Gastrocnemius medialis (tissue), 4 donors: Measurements from ENCODE around the gene SLC25A12. TPM values are rescaled to one million over a fixed set of nuclear protein-coding genes. Genes with fewer than 3 reads are reported as not detected.

Experiments used
- ATAC-seq, 2 donors: fragments of 150-250 bp; one replicate each; pipeline ENCODE4 v1.9.1; 2016
- DNase-seq, 2 donors: peaks; one replicate each; pipeline ENCODE4 v3.0.0-alpha.2; 2019
- H3K27ac ChIP-seq, 4 donors: fragments of 200-600 bp; sonication (generic); 1 replicate in 1 of 4; 2 replicates in 3 of 4; pipeline ENCODE4 v1.5.1; 2016 to 2018; ENCODE audit warnings: mild to moderate bottlenecking in 2 of 4, moderate library complexity in 1 of 4
- H3K27me3 ChIP-seq, 3 donors: fragments of 200-600 bp; sonication (generic) in 2 of 3; 1 replicate in 1 of 3; 2 replicates in 2 of 3; pipeline versions ENCODE4 v1.5.1 to v1.6.0; 2016 to 2019; ENCODE audit warnings: mild to moderate bottlenecking in 1 of 3, moderate library complexity in 1 of 3
- H3K36me3 ChIP-seq, 2 donors: fragments of 200-600 bp; sonication (generic) in 1 of 2; one replicate each; pipeline ENCODE4 v1.5.1; 2017 to 2018
- H3K4me1 ChIP-seq, 2 donors: fragments of 200-600 bp; sonication (generic) in 1 of 2; one replicate each; pipeline ENCODE4 v1.5.1; 2016 to 2017; ENCODE audit warnings: mild to moderate bottlenecking in 2 of 2
- H3K4me3 ChIP-seq, 4 donors: fragments of 200-600 bp; sonication (generic) in 3 of 4; 1 replicate in 1 of 4; 2 replicates in 3 of 4; pipeline ENCODE4 v1.5.1; 2016 to 2019; ENCODE audit warnings: mild to moderate bottlenecking in 2 of 4
- H3K9me3 ChIP-seq, 3 donors: fragments of 200-600 bp; sonication (generic) in 2 of 3; 1 replicate in 1 of 3; 2 replicates in 2 of 3; pipeline ENCODE4 v1.5.1; 2016 to 2019
- POLR2A ChIP-seq, 2 donors: fragments of 450-650 bp; IDR thresholded peaks; one replicate each; pipeline ENCODE4 v1.6.1; 2017; ENCODE audit warnings: antibody characterized with exemption in 2 of 2, mild to moderate bottlenecking in 2 of 2, moderate library complexity in 2 of 2
- in situ Hi-C, 4 donors: fragments of 200-750 bp; cut with MboI; loops; one replicate each; pipeline versions ENCODE4 v1.15.0 to v1.8.0; 2017; ENCODE audit warnings: low sequenced_read_pairs in 4 of 4
- intact Hi-C: fragments of 100-400 bp; cut with DNase I; formaldehyde crosslinking; loops from one replicate; pipeline ENCODE4 v1.15.1; 2023; ENCODE audit warnings: low total_unique reads
- total RNA-seq, 4 donors: library from RNA; depleted of rRNA; stranded (reverse); fragments of >200 nt; gene quantifications; one replicate each; pipeline versions ENCODE4 v1.1.0 to v1.2.3, GENCODE V29; 2016
- TF ChIP-seq, protein P1 (sequence below), 5 experiments: fragments of 450-650 bp in 3 of 5; fragments of 200-600 bp in 2 of 5; sonication (generic) in 2 of 5; IDR thresholded peaks in 4 of 5; conservative IDR thresholded peaks in 1 of 5; 1 replicate in 4 of 5; 2 replicates in 1 of 5; pipeline ENCODE4 v1.5.1; 2016 to 2019; ENCODE audit warnings: antibody characterized with exemption in 5 of 5, mild to moderate bottlenecking in 3 of 5, moderate library complexity in 3 of 5

The SLC25A12 gene, protein sequence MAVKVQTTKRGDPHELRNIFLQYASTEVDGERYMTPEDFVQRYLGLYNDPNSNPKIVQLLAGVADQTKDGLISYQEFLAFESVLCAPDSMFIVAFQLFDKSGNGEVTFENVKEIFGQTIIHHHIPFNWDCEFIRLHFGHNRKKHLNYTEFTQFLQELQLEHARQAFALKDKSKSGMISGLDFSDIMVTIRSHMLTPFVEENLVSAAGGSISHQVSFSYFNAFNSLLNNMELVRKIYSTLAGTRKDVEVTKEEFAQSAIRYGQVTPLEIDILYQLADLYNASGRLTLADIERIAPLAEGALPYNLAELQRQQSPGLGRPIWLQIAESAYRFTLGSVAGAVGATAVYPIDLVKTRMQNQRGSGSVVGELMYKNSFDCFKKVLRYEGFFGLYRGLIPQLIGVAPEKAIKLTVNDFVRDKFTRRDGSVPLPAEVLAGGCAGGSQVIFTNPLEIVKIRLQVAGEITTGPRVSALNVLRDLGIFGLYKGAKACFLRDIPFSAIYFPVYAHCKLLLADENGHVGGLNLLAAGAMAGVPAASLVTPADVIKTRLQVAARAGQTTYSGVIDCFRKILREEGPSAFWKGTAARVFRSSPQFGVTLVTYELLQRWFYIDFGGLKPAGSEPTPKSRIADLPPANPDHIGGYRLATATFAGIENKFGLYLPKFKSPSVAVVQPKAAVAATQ
- 10 to 100 TPM; 54.2 to 91.3 (median 79.0) TPM for total RNA-seq

DNA sequence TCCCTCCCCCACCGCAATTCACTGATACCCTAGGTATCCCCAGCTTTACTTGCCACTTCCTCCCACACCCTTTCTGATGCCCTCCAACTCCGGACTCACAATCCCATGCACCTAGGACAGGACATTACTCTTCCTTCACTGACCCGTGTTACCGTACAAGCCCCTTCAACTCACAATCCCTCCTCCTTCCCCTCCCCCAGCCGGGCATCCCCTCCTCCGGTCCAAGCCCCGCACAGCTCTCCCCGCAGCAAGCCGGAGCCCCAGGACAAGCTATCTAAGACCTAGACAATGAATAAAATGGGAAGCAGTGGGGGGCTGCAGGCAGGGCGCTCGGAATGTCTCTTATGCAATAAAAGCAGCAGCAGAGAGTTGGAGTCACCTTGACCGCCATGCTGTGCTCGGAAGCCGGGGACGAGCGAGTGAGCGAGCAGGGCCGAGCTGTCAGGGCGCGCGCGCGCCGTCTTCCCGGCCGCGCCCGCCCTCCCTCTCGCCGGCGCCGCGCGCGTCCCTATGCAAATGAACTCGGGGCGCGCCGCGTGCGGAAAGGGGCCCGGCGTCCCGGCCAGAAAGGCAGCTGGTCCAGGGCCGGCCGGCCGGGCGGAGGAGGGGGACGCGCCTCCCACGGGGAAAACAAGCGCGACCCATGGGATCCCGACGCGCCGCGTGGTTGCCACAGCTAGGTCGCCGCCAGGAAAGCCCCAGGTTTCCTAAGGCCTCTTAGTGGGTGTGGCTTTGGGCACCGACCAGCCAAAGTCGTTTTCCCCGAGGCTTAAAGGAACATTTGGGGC, at the start of gene SLC25A12:
SLC25A12 (minus strand) TSS at position 421 of the 788 bp plus-strand sequence; CDS start at position 391, 30 bp downstream.
- no peaks in the 10 kb centered on the region for H3K36me3 ChIP-seq

DNA sequence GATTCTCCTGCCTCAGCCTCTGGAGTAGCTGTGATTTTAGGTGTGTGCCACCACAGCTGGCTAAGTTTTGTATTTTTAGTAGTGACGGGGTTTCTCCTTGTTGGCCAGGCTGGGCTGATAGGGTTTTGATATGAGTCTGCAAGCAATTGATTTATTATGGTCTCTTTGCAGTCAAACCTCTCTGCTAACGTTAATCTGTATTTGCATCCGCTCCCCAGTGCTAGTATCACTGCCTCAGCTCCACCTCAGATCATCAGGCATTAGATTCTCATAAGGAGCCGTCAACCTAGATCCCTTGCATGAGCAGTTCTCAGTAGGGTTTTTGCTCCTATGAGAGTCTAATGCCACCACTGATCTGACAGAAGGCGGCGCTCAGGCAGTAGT, 47.3 kb upstream of the SLC25A12 start:
- ATAC-seq (no peak), DNase-seq (no peak)
- H3K36me3 ChIP-seq = no peaks in the 10 kb centered on the region
- H3K4me1 ChIP-seq = peaks cover 10 to 25% of the 10 kb centered on the region in 2 donors
- no peaks in the 10 kb centered on the region for H3K9me3 ChIP-seq
- H3K27ac ChIP-seq = peak overlapping the region in 2 of 4 donors; percentile 83 to 84
- H3K4me3 ChIP-seq = no peak overlapping the region
- intact Hi-C loops = no loop called here
- TF ChIP-seq, protein P1, sequence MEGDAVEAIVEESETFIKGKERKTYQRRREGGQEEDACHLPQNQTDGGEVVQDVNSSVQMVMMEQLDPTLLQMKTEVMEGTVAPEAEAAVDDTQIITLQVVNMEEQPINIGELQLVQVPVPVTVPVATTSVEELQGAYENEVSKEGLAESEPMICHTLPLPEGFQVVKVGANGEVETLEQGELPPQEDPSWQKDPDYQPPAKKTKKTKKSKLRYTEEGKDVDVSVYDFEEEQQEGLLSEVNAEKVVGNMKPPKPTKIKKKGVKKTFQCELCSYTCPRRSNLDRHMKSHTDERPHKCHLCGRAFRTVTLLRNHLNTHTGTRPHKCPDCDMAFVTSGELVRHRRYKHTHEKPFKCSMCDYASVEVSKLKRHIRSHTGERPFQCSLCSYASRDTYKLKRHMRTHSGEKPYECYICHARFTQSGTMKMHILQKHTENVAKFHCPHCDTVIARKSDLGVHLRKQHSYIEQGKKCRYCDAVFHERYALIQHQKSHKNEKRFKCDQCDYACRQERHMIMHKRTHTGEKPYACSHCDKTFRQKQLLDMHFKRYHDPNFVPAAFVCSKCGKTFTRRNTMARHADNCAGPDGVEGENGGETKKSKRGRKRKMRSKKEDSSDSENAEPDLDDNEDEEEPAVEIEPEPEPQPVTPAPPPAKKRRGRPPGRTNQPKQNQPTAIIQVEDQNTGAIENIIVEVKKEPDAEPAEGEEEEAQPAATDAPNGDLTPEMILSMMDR (IDR thresholded peaks at IDR 0.05 in 4 of 5, conservative IDR thresholded peaks at IDR 0.05 in 1 of 5) = no peak
- TF ChIP-seq POLR2A (IDR thresholded peaks at IDR 0.05) = no peak
- H3K27me3 ChIP-seq = no peaks in the 10 kb centered on the region
- in situ Hi-C loops = no loop called here

More for the DNA sequence above, at the start of gene SLC25A12:
- ATAC-seq (peak; percentile 86 to 90), DNase-seq (peak; percentile 75 to 87)
- TF ChIP-seq POLR2A (IDR thresholded peaks at IDR 0.05) = peak; percentile 79 to 90
- TF ChIP-seq, protein P1 (IDR thresholded peaks at IDR 0.05 in 4 of 5, conservative IDR thresholded peaks at IDR 0.05 in 1 of 5) = no peak
- peak within 1 kb of the TSS; percentile 84 to 97 (median 94) for H3K4me3 ChIP-seq
- intact Hi-C loops = loop anchor here (1.0 to 5.0 kb wide), 2 partner anchors 28 to 43 kb away; partner anchors contain the start of gene HAT1
- in situ Hi-C loops = no loop called here
- H3K9me3 ChIP-seq = no peaks in the 10 kb centered on the region
- H3K4me1 ChIP-seq = peaks cover 31 to 39% of the 10 kb centered on the region in 2 donors
- H3K27ac ChIP-seq = peak within 1 kb of the TSS; percentile 91 to 96 (median 93)
- no peaks in the 10 kb centered on the region for H3K27me3 ChIP-seq

DNA sequence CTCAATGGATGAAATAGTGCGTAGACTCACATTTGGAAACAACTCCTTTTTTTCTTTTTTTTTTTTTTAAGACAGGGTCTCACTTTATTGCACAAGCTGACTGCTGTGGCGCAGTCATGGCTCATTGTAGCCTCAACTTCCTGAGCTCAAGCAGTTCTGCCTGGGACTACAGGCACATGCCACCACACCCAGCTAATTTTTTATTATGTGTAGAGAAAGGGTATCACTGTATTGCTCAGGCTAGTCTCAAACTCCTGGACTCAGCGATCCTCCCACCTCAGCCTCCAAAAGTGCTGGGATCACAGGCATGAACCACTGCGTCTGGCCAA, 45.7 kb upstream of the SLC25A12 start:
- H3K9me3 ChIP-seq = no peaks in the 10 kb centered on the region
- DNase-seq (no peak), ATAC-seq (peak; percentile 15 to 51)
- in situ Hi-C loops = no loop called here
- no peaks in the 10 kb centered on the region for H3K36me3 ChIP-seq
- peaks cover 10 to 25% of the 10 kb centered on the region in 2 donors for H3K4me1 ChIP-seq
- no peak overlapping the region for H3K4me3 ChIP-seq
- no peaks in the 10 kb centered on the region for H3K27me3 ChIP-seq
- H3K27ac ChIP-seq = peak overlapping the region; percentile 82 to 87 (median 84)
- TF ChIP-seq, protein P1 (IDR thresholded peaks at IDR 0.05 in 4 of 5, conservative IDR thresholded peaks at IDR 0.05 in 1 of 5) = no peak
- no peak for TF ChIP-seq POLR2A (IDR thresholded peaks at IDR 0.05)
- intact Hi-C loops = loop anchor here (5.0 kb wide), 1 partner anchor 47 kb away; the partner anchor contains the start of gene SLC25A12

DNA sequence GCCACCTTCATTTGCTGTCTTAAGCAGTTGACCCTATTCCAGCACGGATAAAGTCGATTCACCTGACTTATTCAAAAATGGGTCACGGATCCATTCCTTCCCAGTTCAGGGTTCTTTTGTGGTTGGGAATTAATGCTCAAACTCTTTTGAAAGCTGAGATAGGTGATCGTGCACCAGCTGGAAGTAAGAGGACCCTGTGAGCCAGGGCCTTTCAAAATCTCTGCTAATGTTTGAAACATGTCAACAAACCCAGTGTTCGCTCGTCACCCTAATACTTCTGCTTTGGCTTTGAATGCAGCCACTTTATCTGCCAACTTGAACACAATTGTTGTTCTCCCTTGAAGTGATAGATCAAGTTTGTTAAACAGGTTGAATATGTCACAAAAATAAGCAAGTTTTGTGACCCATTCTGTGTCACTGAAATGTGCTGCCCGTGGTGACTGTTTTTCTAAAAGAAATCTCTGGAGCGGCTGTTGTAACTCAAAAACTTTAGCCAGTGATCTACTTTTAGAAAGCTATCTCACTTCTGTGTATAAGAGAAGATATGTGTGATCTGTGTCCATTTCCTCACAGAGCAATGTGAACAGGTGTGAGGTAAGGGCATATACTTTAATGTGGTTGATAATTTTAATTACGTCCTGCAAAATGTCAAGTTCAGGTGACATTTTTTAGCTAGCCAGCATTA, 45.2 kb upstream of the SLC25A12 start:
- Histone ChIP-seq H3K4me3 (peak overlapping the region; percentile 16 to 33 (median 19)), H3K36me3 (no peaks in the 10 kb centered on the region), H3K27me3 (no peaks in the 10 kb centered on the region), H3K9me3 (no peaks in the 10 kb centered on the region), H3K27ac (peak overlapping the region; percentile 82 to 87 (median 84)), H3K4me1 (peaks cover 10 to 25% of the 10 kb centered on the region in 2 donors)
- TF ChIP-seq, protein P1 (IDR thresholded peaks at IDR 0.05 in 4 of 5, conservative IDR thresholded peaks at IDR 0.05 in 1 of 5) = no peak
- peak in 1 of 2 donors; percentile 39 for TF ChIP-seq POLR2A (IDR thresholded peaks at IDR 0.05)
- ATAC-seq = peak; percentile 92 to 93
- peak; percentile 22 to 49 for DNase-seq
- intact Hi-C loops = loop anchor here (5.0 kb wide), 1 partner anchor 47 kb away; the partner anchor contains the start of gene SLC25A12
- in situ Hi-C loops = no loop called here
